K562 (cell line): ENCODE measurements around the gene GOPC.

Source experiments
- ARID1B ChIP-seq: fragments of 450-650 bp; IDR thresholded peaks from 2 replicates; pipeline ENCODE4 v1.6.1; 2016; ENCODE audit warnings: antibody characterized with exemption, mild to moderate bottlenecking, inconsistent platforms
- CTCF ChIP-seq, 3 experiments: IDR thresholded peaks in 2 of 3; conservative IDR thresholded peaks in 1 of 3; 2 replicates each; pipeline ENCODE4 v1.5.1; 2011 to 2012; ENCODE audit warnings: low read length in 3 of 3, mild to moderate bottlenecking in 3 of 3, control low read depth in 2 of 3, improper control_type of control experiment in 1 of 3, inconsistent platforms in 1 of 3, low read depth in 1 of 3, mixed read lengths in 1 of 3, moderate library complexity in 1 of 3; ENCODE audit not compliant: insufficient read depth in 2 of 3
- FOXP1 ChIP-seq: sonication (generic); formaldehyde crosslinking; IDR thresholded peaks from 2 replicates; pipeline ENCODE4 v1.8.0; 2022; ENCODE audit warnings: mild to moderate bottlenecking, missing genetic modification reagents
- JUND ChIP-seq, 2 experiments: IDR thresholded peaks; 2 replicates in 1 of 2; 3 replicates in 1 of 2; pipeline ENCODE4 v1.6.1; 2011; ENCODE audit warnings: borderline replicate concordance in 2 of 2, low read depth in 2 of 2, low read length in 2 of 2, improper control_type of control experiment in 1 of 2, missing biosample characterization in 1 of 2, missing genetic modification characterization in 1 of 2, missing genetic modification reagents in 1 of 2
- NFXL1 ChIP-seq: fragments of 450-650 bp; formaldehyde crosslinking; IDR thresholded peaks from 2 replicates; pipeline ENCODE4 v1.4.0; 2021; ENCODE audit warnings: mild to moderate bottlenecking
- RFX5 ChIP-seq: IDR thresholded peaks from 2 replicates; pipeline ENCODE4 v1.6.1; 2011; ENCODE audit warnings: low read depth, mild to moderate bottlenecking, improper control_type of control experiment, low read length
- ZNF253 ChIP-seq: fragments of 250-450 bp; sonication (Bioruptor Pico); conservative IDR thresholded peaks from 2 replicates; pipeline ENCODE4 v1.6.1; 2021; ENCODE audit warnings: mild to moderate bottlenecking
- ZNF707 ChIP-seq: fragments of 250-450 bp; sonication (Bioruptor Pico); conservative IDR thresholded peaks from 2 replicates; pipeline ENCODE4 v1.8.0; 2022; ENCODE audit warnings: inconsistent platforms, mild to moderate bottlenecking, moderate library complexity

- TF ChIP-seq ZNF253 (no peak), JUND (IDR thresholded peaks at IDR 0.05; ENCODE audit: borderline replicate concordance, low read depth, low read length) (peak; percentile 4; the same call in 1 of the 2 replicates), JUND (tag; IDR thresholded peaks at IDR 0.05; ENCODE audit: borderline replicate concordance, low read depth, low read length) (no peak), NFXL1 (no peak), ARID1B (no peak), CTCF (IDR thresholded peaks at IDR 0.05 in 2 of 3, conservative IDR thresholded peaks at IDR 0.05 in 1 of 3; ENCODE audit: insufficient read depth in 2 of 3, low read depth in 1 of 3, low read length in 3 of 3) (peak; percentile 32 to 54 (median 37); a peak in 4 of 6 replicates), ZNF707 (CRISPR knock-in tag) (no peak), RFX5 (no peak), FOXP1 (CRISPR knock-in tag) (peak; percentile 78; the same call in 1 of the 2 replicates)
Measured at GRCh38 chr6:117602151-117602898, at the start of gene GOPC.
